ENCODE measurements around the gene CAPN9.
A peak's percentile ranks its signal among the peaks of the same experiment; 100 is the strongest.

The CAPN9 gene

DNA sequence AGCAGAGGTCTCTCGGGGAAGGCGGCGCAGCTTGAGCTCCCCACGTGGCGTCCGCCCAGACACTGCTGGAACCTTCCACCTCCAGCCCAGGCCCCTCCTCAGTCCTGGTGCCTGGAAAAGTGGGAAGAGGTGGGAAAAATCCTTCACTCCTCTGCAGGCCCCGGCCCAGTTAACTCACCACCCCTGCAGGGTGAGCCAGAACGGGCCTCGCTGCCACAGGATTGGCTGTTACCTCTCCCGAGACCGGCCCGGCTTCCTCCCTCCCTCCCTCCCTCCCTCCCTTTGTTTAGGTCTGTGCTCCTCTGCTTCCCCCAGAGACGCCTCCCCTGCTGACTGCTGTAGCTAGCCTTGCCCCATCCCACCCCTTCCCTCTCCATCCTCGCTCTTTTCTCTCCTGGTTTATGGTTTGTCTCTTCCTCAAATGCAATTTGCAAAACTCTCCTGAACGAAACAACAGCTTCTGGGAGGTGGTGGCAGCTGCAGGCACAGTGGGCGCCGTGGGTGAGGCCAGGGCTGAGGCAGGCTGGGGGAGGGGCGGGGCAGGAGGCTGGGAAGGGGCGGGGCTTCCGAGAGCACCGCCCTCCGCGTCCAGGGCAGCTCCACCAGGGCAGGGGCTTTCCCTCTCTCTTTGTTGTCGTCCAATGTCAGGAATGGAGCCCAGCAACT is 6.5 kb downstream of the CAPN9 start:
- H3K27me3 Mint-ChIP-seq (ENCODE audit: low read depth), result peaks cover 8% of the 10 kb centered on the region
- TF ChIP-seq, protein P1, sequence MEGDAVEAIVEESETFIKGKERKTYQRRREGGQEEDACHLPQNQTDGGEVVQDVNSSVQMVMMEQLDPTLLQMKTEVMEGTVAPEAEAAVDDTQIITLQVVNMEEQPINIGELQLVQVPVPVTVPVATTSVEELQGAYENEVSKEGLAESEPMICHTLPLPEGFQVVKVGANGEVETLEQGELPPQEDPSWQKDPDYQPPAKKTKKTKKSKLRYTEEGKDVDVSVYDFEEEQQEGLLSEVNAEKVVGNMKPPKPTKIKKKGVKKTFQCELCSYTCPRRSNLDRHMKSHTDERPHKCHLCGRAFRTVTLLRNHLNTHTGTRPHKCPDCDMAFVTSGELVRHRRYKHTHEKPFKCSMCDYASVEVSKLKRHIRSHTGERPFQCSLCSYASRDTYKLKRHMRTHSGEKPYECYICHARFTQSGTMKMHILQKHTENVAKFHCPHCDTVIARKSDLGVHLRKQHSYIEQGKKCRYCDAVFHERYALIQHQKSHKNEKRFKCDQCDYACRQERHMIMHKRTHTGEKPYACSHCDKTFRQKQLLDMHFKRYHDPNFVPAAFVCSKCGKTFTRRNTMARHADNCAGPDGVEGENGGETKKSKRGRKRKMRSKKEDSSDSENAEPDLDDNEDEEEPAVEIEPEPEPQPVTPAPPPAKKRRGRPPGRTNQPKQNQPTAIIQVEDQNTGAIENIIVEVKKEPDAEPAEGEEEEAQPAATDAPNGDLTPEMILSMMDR (IDR thresholded peaks at IDR 0.05; ENCODE audit: unreplicated experiment in 3 of 3), result no peak
- H3K9me3 Mint-ChIP-seq, result no peaks in the 10 kb centered on the region
- peaks cover 65% of the 10 kb centered on the region for H3K4me1 Mint-ChIP-seq
- H3K36me3 Mint-ChIP-seq (ENCODE audit: low read depth), result no peaks in the 10 kb centered on the region
- H3K27ac Mint-ChIP-seq, result peak overlapping the region; percentile 28 to 89 (median 77)
- H3K4me3 Mint-ChIP-seq, result peak overlapping the region; percentile 32 to 61 (median 49)

DNA sequence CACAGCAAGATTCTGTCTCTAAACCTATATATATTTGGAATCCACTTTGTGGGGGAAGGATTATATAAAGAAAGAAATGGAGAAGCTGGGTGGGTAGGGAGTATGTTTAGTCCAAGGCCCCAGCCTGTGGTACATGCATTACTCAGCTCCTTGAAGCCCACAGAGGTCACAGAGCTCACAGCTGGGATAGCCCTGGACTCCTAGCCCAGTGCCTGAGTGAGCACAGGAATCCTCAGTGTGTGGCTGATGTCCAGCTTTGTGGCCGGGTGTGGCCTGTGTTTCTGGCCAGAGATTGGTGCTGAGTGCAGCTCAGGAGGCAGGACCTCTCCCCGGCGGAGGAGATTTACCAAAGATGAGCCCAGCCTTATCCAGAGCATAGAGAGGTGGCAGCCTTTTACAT is 7.6 kb downstream of the CAPN9 start:
- Mint-ChIP-seq H3K9me3 (no peaks in the 10 kb centered on the region), H3K4me1 (peaks cover 65% of the 10 kb centered on the region), H3K4me3 (no peak overlapping the region), H3K36me3 (ENCODE audit: low read depth) (no peaks in the 10 kb centered on the region), H3K27me3 (ENCODE audit: low read depth) (peaks cover 8% of the 10 kb centered on the region), H3K27ac (peak overlapping the region in 2 of 3 experiments; percentile 23 to 28)
- TF ChIP-seq, protein P1 (IDR thresholded peaks at IDR 0.05; ENCODE audit: unreplicated experiment in 3 of 3), result no peak

DNA sequence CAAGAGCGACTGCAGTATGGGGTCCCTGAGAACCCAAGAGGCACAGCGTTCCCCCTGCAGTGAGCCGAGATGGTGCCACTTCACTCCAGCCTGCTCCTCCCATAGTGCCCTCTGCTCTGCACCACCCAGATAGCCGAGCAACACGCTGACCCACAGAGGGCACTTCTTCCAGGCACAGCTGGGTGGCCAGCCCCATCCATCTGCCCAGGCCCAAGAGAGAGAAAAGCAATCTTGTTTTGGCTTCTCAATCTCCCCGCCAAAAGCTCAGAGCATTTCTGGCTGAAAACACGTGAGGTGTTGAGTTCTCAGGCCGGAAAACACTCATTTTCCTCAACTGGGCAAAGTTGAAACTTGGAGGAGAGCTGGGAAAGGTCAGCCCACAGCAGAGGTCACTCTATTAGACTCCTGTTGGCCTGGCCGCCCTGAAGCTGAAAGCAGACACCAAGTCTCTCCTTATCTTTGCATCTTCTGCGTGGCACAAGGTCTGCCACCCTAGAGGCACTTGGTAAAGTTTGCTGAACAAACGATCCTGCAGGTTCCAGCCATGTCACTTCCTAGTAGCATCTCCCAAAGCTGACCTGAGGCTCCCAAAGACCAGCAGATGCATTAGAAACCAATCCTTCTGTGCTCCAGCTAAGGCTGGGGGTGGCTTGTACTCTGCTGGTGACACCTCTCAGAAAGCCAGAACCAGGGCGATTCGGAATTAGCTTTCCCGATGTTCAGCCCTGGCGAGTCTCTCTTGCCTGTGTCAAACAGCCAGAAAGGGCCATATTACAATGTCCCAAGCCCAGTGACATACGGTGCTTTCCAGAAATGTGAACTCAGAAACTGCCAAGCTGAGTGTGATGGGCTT is 10.9 kb downstream of the CAPN9 start:
- Mint-ChIP-seq H3K4me1 (peaks cover 55% of the 10 kb centered on the region), H3K36me3 (ENCODE audit: low read depth) (no peaks in the 10 kb centered on the region), H3K9me3 (no peaks in the 10 kb centered on the region), H3K27me3 (ENCODE audit: low read depth) (peaks cover 4% of the 10 kb centered on the region), H3K27ac (peak overlapping the region; percentile 65 to 91 (median 79)), H3K4me3 (no peak overlapping the region)
- TF ChIP-seq, protein P1 (IDR thresholded peaks at IDR 0.05; ENCODE audit: unreplicated experiment in 3 of 3), result no peak

DNA sequence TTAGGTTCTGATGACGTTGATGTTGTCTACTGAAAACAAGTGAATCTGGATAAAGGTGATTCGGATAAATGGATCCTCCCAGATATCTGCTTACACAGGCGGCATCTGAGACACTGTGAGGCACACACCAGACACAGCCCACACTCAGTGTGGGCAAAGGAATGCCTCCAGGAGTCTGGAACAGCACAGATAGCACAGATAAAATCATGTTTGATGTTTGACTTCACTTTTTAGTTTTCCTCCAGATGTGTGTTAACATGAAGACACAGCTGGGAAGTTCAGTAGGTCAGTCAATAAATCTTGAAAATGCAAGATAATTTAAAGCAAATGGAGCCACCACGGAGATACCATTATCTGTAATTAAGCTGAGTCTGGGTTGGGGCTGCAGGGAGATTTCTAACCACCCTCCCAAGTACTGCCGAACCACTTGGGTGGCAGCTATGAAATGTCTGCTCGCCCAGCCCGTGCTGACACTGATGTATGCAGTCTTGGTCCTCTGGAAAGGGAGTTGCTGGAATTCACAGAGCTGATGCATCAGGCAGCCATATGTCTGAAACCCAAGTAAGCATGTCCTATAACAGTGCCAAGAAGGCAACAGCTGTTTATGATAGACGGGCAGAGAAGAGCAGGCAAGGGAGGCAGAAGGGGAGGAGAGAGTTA is 11.7 kb downstream of the CAPN9 start:
- H3K27me3 Mint-ChIP-seq (ENCODE audit: low read depth), result peaks cover 4% of the 10 kb centered on the region
- peaks cover 53% of the 10 kb centered on the region for H3K4me1 Mint-ChIP-seq
- H3K9me3 Mint-ChIP-seq, result no peaks in the 10 kb centered on the region
- peak overlapping the region in 1 of 3 experiments; percentile 49 for H3K4me3 Mint-ChIP-seq
- TF ChIP-seq, protein P1 (IDR thresholded peaks at IDR 0.05; ENCODE audit: unreplicated experiment in 3 of 3), result no peak
- peak overlapping the region; percentile 65 to 91 (median 79) for H3K27ac Mint-ChIP-seq
- no peaks in the 10 kb centered on the region for H3K36me3 Mint-ChIP-seq (ENCODE audit: low read depth)

DNA sequence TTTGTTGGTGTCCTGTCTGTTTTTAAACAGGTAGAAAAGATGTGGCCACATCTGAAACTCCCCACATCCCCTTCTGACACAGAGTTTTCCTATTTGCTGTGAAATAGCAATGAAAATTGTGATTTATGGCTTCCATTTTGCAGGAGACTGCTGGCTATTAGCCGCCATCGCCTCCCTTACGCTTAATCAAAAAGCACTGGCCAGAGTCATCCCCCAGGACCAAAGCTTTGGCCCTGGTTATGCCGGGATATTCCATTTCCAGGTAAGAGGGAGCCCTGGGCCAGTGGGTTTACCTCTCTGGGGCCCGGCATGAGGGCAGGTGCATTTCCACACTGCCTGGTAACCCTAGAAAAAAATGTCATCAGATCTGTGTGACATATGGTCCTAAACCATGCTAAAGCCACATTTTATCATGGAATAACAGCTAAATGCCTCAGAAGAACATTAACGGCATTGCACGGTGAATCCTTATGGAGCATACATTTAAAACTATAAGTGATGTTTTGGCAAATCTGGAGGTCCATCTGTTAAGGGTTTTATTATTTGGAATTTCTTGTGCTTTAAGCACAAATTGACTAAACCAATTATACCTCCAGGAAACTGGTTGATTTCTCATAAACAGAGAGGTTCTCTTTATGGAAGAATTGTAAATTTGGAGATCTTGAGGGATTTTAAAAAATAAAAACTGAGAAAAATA is 12.3 kb downstream of the CAPN9 start:
- Mint-ChIP-seq H3K9me3 (peaks cover 4% of the 10 kb centered on the region), H3K4me1 (peaks cover 50% of the 10 kb centered on the region), H3K27ac (peak overlapping the region; percentile 65 to 91 (median 79)), H3K36me3 (ENCODE audit: low read depth) (no peaks in the 10 kb centered on the region), H3K4me3 (peak overlapping the region in 1 of 3 experiments; percentile 5), H3K27me3 (ENCODE audit: low read depth) (peaks cover 4% of the 10 kb centered on the region)
- TF ChIP-seq, protein P1 (IDR thresholded peaks at IDR 0.05; ENCODE audit: unreplicated experiment in 3 of 3), result no peak
